CD4-positive, alpha-beta T cell treated with Interleukin-2 at 100 ng/mL for 4 hours (primary cell): ENCODE results near the gene COTL1.
"Not testable (repeated sequence)": the region's sequence is repeated elsewhere in the genome, so short reads cannot be mapped to it uniquely, and the experiment has no call there.

Experiments
- DNase-seq: peaks from one replicate; pipeline ENCODE4 v3.0.0-alpha.2; 2020; ENCODE audit warnings: low spot score

The COTL1 gene

DNA sequence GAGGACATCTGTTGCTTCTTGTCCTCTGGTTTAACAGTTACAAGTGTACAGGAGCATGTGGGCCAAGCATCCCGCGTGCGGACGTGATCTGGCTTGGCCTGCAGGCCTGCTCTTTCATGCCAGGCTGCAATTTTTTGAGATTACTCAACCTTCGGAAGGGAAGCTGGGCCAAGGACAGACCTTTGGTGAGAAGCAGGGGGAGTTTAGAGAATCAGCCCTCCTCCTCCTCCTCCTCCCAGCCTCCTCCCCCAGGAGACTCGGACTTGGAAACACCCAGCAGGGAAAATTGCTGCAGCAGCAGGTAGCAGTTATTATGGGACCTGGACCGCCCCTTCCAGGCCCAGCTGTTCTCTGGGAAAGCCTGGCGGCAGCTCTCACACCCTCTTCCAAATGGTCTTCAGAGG lies 25.3 kb upstream of the COTL1 start:
- no peak for DNase-seq

DNA sequence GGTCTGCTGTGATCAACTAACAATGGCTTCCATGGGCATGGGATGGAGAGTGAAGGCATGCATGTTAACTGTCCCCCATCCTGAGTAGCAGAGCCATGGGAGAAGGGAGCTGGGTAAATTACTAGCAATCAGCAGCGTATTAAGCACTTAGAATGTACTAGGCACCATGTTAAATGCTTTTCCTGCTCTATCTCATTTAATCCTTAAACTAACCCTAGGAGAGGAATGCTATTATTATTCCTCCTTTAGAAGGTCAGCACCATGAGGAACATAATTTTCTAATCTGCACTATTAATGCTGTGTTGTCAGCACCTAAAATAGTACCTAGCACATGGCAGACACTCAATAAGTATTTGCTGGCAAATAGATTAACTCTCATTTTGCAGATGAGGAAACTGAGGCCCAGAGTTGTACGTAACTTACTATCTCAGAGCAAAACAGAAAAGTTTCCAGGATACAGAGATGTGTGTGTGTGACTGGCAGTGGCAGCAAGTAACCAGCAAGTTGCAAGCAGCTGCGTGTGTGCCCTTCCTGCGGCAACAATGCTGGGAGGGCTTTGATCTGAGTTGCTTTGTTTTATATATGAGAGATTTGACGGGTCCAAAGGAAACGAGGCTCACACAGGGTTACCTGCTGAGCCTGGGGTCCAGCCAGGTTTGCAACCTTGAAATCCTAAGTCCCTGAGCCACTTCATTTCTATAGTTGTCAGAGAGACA lies 23.9 kb upstream of the COTL1 start:
- DNase-seq, result no peak

DNA sequence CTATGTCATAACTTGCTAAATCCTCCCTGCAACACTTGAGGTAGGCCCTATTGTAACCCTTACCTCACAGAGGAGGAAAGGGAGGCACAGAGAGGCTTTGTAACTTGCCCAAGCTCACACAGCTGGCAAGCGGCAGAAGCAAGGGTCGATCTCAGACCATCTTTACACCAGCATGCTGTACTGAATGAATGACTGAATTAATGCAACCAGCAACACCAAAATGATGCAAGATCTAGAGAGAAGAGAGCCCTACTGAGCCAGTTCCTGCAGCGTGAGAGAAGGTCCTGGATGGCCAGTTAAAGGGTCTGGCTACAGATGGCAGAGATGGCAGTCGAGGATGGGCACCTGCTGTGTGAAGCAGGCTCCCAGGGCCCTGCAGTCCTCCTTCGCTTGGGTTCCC lies 22.3 kb upstream of the COTL1 start:
- DNase-seq, result no peak

DNA sequence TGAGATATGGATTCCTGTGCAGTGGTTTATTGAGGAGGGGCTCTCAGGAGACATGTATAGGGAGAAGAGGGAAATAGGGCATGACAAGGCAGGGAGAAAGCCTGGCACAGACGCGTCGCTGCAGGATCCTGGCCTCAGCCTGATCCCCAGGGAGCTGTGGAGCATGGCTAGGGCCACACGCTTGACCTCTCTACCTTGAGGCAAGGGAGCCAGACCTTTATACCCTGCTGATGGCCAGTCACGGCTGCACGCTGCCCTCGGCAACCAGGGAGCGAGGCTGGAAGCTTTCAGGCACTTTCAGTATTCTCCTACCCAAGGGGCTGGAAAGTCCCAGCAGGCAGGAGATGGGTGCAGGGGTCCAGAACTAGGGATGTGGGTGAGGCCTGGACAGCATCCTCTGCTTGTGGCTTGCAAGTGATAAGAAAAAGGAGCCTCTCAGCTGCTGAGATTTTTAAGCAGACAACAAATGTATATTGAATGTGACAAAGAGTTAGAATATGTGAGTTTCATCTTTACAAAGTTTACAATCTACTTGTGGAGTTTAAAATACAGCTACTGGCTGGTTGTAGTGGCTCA lies 20.4 kb upstream of the COTL1 start:
- no peak for DNase-seq

DNA sequence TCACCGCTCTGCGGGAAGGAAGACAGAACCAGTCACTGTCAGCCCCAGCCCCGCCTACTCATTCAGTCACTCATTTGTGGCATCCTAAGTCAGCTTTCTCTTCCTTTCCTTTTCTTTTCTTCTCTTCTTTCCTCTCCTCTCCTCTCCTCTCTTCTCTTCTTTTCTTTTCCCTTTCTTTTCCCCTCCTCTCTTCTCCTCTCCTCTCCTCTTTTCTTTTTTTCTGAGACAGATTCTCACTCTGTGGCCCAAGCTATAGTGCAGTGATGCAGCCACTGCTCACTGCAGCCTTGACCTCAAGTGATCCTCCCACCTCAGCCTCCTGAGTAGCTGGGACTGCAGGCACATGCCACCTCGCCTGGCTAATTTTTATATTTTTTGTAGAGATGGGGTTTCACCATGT lies 19.8 kb upstream of the COTL1 start:
- no peak for DNase-seq

DNA sequence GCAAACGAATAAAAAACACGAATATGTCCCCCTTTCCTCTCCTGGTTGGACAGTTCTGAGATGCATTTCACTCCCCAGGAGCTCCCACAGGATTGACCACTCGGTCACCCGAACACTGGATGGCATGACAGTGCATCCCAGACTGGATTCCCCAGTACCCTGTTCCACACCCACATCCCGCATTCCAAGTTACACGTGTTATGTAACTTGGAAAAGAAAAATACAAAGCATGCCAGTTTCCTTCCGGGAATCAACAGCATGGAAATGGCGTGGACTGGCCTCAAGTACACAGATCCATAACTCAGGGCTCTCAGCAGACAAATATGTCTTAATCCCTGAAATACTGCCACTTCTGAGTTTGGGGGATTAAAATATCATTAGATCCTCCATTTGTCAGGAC lies 17.8 kb upstream of the COTL1 start:
- DNase-seq, result no peak

DNA sequence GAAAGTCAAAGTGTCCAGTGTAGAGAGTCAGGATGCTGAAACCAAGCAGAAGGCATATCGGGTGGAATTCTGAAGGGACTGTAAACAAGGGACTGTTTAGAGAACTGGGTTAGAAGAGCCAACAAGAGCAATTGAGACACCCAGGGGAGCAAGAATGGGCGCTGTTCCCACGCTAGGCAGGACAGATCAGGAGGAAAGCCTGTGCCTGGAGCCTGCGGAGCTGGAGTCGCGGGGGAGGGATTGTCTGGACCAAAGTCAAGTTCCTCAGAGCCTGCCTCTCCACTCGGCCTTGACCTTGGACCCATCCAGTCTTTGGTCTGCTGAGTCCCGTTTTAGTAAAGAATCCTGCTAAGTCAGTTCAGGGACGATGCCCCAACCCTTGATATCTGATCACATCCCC lies 15.7 kb upstream of the COTL1 start:
- DNase-seq, result no peak

DNA sequence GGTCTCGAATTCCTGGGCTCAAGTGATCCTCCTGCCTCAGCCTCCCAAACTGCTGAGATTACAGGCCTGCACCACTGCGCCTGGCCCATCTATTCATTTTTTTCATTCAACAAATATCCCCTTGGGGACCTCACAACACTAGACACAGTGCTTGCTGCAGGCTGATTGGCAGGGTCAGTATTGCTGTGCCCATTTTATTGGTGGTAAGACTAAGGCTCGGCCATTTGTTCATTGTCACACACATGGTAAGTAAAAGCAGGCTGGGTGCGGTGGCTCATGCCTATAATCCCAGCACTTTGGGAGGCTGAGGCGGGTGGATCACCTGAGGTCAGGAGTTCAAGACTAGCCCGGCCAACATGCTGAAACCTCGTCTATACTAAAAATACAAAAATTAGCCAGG lies 15.0 kb upstream of the COTL1 start:
- not testable (repeated sequence) for DNase-seq

DNA sequence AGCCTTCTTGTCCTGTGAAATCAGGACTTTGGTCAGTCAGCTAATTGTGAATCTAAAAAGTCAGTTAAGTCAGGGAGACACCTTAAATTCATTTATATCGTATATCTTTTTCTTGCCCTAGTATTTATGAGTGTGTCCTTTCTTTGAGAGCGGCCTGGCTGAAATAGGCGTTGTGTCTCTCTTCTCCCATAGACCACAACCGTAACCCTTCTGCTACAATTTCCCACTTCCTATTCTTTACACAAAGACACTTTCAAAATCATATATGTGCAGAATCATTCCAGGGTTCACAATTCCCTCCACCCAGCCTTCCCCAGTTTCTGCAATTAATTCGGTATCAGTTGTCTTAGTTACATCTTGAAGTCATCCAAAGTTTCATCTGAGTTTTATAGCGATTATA lies 14.0 kb upstream of the COTL1 start:
- DNase-seq, result no peak

DNA sequence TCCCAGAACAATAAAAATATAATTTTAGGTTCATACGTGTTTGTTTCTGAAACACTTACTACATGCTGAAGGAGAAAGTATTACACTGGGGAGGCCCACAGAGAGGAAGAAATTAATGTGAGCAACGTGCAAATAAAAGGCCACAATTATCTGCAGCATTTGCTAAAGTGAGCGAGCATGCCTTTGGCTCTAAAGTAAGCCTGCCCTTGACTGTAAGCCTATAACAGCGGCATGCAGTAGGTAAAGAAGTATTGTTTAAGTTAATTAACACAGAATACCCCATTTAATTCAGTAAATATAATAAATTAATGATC lies 13.2 kb upstream of the COTL1 start:
- no peak for DNase-seq

DNA sequence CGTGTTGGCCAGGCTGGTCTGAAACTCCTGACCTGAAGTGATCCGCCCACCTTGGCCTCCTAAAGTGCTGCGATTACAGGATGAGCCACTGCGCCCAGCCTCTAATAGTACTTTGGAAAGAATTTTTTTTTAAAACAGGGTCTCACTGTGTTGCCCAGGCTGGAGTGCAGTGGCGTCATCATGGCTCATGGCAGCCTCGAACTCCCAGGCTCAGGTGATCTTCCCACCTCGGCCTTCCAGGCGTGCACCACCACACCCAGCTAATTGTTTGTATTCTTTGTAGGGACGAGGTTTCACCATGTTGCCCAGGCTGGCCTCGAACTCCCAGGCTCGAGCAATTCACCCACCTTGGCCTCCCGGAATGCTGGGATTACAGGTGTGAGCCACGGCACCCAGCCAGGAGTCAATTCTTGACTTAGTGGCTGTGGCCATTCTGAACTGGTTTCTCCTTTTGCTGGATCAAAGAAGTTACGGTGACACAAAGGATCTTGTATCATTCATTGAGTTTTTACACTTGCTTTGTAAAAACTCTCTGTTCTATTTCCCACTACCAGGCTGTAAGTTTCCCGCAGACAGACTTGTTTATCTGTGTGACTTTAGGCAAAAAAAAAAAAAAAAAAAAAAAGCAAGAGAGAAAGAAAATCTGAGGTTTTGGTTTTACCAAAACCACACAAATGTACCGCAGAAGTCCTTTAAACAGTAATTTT lies 12.7 kb upstream of the COTL1 start:
- no peak for DNase-seq

DNA sequence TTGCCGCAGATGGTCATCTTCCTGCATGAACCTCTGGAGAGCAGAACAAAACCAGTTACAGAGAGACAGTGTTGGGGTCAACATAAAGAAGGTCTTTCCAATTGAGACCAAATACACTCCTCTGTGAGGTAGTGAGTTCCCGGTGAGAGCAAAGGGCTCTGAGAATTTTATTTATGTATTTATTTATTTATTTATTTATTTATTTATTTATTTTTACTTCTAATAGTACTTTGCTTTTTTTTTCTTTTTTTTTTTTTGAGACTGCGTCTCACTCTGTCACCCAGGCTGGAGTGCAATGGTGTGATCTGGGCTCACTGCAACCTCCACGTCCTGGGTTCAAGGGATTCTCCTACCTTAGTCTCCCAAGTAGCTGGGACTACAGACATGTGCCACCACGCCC lies 12.1 kb upstream of the COTL1 start:
- no peak for DNase-seq

DNA sequence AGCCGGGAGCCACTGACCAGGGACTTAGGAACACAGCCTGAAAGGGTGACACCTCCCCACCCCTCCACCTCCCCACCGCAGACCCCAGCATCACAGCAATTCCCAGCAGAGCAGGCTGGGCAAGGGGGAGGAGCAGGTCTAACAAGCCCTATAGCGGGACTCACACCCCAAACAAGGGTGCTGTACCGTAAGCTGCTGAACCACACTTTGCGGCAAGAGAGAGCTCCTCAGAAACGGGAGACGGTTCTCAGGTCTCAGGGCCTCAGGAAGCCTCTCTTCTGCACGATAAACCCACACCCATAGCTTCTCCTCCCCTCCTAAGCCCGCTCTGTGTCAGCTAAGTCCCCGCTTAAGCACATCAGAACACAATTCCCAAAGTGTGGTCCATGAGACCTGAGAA lies 11.7 kb upstream of the COTL1 start:
- DNase-seq, result no peak

DNA sequence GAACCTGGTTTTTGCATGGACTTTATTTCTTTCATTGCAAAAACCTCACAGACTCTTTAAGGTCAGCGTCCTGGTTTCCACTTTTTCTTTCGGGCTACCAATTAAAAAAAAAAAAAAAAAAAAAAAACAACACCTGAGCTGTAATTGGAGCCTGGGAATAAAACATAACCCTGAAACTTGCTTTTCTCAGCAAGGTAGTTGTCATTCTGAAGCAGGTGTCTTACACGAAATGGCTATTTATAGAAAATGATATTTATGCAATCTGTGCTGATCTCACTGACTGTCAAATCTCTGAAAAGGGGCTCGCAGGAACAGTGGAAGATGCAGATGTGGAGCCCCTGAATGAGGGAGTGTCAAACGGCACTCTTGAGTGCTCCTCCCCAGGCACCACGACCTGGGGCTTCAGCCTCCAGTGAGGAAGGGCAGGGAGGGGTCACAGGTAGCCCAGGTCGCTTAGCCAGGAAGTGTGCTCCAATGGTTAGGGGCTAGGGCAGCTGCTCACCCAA lies 10.4 kb upstream of the COTL1 start:
- no peak for DNase-seq

DNA sequence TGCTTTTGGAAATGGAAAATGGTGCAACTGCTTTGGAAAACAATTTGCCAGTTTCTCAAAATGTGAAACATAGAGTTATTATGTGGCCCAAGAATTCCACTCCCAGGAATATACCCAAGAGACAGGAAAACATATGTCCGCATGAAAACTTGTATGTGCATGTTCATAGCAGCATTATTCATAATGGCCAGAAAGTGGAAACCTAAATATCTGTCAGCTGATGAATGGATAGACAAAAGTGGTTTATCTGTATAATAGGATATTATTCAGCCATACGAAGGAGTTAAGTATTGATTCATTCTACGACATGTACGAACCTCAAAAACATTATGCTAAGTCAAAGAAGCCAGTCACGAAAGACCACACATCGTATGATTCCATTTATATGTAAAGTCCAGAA lies 7.7 kb upstream of the COTL1 start:
- DNase-seq, result no peak

DNA sequence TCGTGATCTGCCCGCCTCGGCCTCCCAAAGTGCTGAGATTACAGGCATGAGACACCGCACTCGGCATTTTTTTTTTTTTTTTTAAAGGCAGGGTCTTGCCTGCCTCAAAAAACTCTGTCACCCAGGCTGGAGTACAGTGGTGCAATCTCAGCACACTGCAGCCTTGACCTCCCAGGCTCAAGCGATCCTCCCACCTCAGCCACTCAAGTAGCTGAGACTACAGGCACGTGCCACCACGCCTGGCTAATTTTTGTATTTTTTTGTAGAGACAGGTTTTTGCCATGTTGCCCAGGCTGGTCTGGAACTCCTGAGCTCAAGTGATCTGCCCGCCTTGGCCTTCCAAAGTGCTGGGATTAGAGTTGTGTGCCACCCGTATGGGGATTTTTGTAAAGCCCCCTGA lies 3.0 kb upstream of the COTL1 start:
- not testable (repeated sequence) for DNase-seq

DNA sequence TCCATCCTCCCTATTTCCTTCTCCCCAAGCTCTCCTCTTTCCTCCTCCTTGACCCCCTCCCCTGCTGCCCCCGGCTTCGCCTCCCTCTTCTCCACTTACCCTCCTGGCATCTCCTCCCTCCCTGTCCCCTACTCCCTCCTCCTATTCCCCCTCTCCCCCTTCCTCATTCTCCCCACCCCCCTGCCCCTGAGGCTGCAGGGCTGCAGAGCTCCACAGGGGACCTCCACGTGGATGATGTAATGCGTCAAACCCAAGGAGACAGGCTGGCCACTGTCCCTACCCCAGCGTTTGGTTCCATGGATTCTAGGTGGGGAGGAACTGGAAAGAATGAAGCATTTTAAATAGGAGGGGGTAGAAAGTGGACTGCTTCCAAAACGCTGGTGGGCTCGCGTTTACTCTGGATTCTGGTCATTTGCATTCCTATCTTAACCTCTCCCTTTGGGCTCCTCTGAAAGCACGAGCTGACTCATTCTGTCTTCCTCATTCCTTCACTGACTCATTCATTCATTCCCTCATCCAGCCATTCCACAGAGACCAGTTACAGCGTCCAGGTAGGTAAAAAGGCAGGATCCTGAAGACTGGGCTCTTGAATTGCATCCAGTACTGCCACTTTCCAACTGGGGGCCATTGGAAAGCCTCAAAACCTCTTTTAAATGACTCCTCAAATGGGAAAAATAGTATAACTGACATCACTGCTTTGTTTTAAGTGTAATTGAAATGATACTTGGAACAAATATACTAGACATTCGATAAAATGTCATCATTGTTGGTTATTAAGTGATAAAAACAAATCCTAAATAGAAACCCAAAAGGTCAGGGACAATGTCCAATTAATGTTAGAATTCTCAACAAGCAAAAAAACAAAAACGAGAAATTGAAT lies 943 bp upstream of the COTL1 start:
- DNase-seq, result no peak

DNA sequence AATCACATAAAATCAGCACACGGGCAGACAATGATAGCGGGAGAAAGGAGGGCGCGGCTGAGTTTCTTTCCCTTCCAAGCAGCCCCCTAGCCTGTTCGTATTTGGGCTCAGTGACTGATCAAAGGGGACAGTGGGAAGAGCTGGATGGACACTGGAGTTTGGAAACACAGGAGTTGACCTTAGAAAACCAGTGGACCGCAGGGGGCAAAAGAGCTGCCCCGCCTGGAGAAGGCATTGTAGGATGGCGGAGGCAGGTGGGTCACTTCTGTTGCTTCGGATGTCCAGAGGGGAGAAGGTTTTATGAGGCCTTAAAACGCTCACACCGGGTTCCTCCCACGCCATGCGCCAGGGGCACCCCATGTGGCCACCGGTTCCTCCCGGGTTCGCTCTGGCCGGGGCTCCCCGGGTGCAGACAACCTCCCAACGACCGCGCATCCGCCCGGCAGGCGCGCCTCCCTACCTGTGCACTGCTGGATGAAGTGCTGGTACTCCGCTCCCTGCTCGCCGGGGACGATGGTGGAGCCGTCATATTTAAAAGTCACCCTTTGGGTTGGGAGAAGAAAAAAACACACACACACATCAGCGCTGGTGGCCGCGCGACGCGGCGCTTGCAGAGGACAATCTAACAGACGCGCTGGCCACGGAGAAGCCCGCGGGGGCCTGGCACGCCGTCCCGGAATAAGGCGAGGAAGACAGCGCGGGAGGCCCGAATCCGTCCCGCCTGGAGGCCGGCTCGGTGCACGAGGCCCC lies 662 bp downstream of the COTL1 start:
- no peak for DNase-seq

DNA sequence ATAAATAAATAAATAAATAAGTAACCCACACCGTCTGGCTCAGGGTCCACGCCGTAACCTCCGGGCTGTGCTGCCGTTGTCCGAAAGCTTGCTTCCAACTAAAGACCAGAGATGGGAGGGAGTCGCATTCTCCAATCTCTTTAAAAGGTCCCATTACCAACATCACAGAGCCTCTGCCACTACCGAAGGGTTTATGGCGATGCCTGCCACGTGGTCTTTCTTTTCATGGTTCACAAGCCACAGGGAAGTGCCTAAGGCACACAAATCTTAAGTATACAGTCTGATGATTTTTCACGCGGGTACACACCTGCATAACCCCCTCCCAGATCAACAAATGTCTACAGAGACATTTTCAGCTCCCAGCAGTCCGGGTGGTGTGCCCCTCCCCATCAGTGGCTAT lies 1.4 kb downstream of the COTL1 start:
- DNase-seq, result no peak

DNA sequence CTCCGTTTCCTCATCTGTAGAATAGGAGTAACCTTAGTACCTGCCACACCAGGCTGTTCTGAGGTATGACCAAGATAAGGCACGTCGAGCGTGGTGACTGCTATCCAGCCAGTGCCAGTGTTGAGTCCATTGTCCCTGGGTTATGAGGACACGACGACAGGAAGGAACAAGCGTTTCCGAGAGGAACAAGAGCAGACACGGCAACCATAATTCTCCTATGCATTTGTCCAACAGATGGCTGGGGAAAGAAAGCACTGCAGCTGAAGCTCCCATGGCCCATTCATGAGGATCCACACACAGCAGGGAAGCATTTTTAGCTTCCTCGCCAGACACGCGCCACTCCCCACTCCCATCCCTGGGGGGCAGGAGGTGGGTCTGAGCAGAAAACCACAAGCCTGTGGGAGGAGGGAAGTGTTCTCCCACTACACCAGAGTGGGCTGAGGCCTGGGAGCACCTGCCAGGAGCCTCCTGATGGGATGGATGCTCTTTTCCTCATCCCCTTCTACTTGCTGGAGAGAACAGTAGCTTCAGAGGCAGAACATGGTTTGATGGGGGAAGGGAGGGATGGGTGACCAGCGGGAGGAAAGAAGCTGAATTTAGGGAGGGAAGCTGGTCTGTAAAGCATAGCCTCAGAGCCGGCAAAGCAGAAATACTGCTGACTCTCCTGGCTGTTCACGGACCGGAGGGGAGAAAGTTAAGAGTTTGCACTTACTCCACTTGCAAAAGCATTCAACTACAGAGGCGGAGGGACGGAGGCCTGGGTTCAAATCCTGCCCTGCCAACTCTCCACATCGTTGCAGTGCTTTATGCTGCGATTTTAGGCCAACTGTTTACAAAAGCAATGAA lies 2.7 kb downstream of the COTL1 start:
- DNase-seq, result no peak

DNA sequence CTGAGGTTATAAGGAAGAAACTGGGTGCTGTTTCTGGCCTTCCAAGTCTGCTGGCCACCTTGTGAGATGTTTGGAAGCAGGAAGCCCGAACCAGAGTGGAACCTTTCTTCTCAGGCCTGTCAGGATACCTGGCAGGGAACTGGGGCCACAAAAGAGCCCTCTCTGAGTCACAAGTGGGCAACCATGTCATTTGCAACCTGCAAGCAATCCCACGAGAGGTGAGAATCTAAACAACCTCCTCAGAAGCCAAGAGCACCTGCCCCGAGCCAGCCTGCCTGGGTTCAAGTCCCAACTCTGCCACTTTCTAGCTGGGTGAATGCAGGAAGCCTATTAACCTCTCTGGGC lies 3.3 kb downstream of the COTL1 start:
- no peak for DNase-seq
